T-helper 1 cell treated with Interleukin-12 subunit alpha and Interleukin-12 subunit beta and Interleukin-4 antibody, amounts not matched to agents 30 μg/mL and 1 μg/mL, for 36 hours (primary cell): Measurements from ENCODE around the gene BAHCC1.

Source experiments
- H3K27ac Mint-ChIP-seq: one replicate; pipeline ENCODE4 v1.8.0; 2021; ENCODE audit warnings: mild to moderate bottlenecking, mixed read lengths
- H3K27me3 Mint-ChIP-seq: one replicate; pipeline ENCODE4 v1.8.0; 2021; ENCODE audit warnings: low read depth, mixed read lengths
- H3K36me3 Mint-ChIP-seq: one replicate; pipeline ENCODE4 v1.8.0; 2021; ENCODE audit warnings: low read depth, mixed read lengths
- H3K4me1 Mint-ChIP-seq: one replicate; pipeline ENCODE4 v1.8.0; 2021; ENCODE audit warnings: low read depth, mixed read lengths
- H3K4me3 Mint-ChIP-seq: one replicate; pipeline ENCODE4 v1.8.0; 2021; ENCODE audit warnings: mild to moderate bottlenecking, moderate library complexity, mixed read lengths
- H3K9me3 Mint-ChIP-seq: one replicate; pipeline ENCODE4 v1.8.0; 2021; ENCODE audit warnings: mixed read lengths

Gene BAHCC1

GRCh38 chr17:81396722-81397313, 1.6 kb downstream of the BAHCC1 start:
- H3K27ac Mint-ChIP-seq, result peak overlapping the region; percentile 36
- no peaks in the 10 kb centered on the region for H3K9me3 Mint-ChIP-seq
- peaks cover 17% of the 10 kb centered on the region for H3K4me1 Mint-ChIP-seq
- peaks cover 61% of the 10 kb centered on the region for H3K27me3 Mint-ChIP-seq
- H3K4me3 Mint-ChIP-seq, result no peak overlapping the region
- H3K36me3 Mint-ChIP-seq, result peaks cover 3% of the 10 kb centered on the region

- peak overlapping the region; percentile 77 for H3K27ac Mint-ChIP-seq
- peaks cover 61% of the 10 kb centered on the region for H3K27me3 Mint-ChIP-seq
- peaks cover 3% of the 10 kb centered on the region for H3K36me3 Mint-ChIP-seq
- H3K9me3 Mint-ChIP-seq, result no peaks in the 10 kb centered on the region
- H3K4me3 Mint-ChIP-seq, result peak overlapping the region; percentile 51
- H3K4me1 Mint-ChIP-seq, result peaks cover 17% of the 10 kb centered on the region
Observed at GRCh38 chr17:81397314-81398175, 2.3 kb downstream of the BAHCC1 start.

- Mint-ChIP-seq H3K4me1 (peaks cover 17% of the 10 kb centered on the region), H3K4me3 (peak overlapping the region; percentile 84), H3K27ac (peak overlapping the region; percentile 77), H3K27me3 (peaks cover 65% of the 10 kb centered on the region), H3K36me3 (peaks cover 3% of the 10 kb centered on the region), H3K9me3 (no peaks in the 10 kb centered on the region)
Observed at GRCh38 chr17:81398176-81398831, 3.0 kb downstream of the BAHCC1 start.

GRCh38 chr17:81398832-81399411, 3.7 kb downstream of the BAHCC1 start:
- no peaks in the 10 kb centered on the region for H3K9me3 Mint-ChIP-seq
- H3K27ac Mint-ChIP-seq, result peak overlapping the region; percentile 93
- peaks cover 3% of the 10 kb centered on the region for H3K36me3 Mint-ChIP-seq
- H3K27me3 Mint-ChIP-seq, result peaks cover 68% of the 10 kb centered on the region
- peak overlapping the region; percentile 84 for H3K4me3 Mint-ChIP-seq
- peaks cover 17% of the 10 kb centered on the region for H3K4me1 Mint-ChIP-seq

- Mint-ChIP-seq H3K9me3 (no peaks in the 10 kb centered on the region), H3K4me3 (no peak overlapping the region), H3K4me1 (peaks cover 10% of the 10 kb centered on the region), H3K27me3 (peaks cover 68% of the 10 kb centered on the region), H3K36me3 (peaks cover 3% of the 10 kb centered on the region), H3K27ac (no peak overlapping the region)
Observed at GRCh38 chr17:81399481-81400153, 4.4 kb downstream of the BAHCC1 start.

GRCh38 chr17:81400154-81400977, 5.1 kb downstream of the BAHCC1 start:
- peaks cover 3% of the 10 kb centered on the region for H3K36me3 Mint-ChIP-seq
- H3K27ac Mint-ChIP-seq, result peak overlapping the region; percentile 59
- H3K27me3 Mint-ChIP-seq, result peaks cover 65% of the 10 kb centered on the region
- peaks cover 8% of the 10 kb centered on the region for H3K4me1 Mint-ChIP-seq
- H3K9me3 Mint-ChIP-seq, result no peaks in the 10 kb centered on the region
- peak overlapping the region; percentile 68 for H3K4me3 Mint-ChIP-seq

GRCh38 chr17:81400996-81401722, 5.9 kb downstream of the BAHCC1 start:
- peaks cover 66% of the 10 kb centered on the region for H3K27me3 Mint-ChIP-seq
- no peak overlapping the region for H3K4me3 Mint-ChIP-seq
- H3K9me3 Mint-ChIP-seq, result no peaks in the 10 kb centered on the region
- H3K4me1 Mint-ChIP-seq, result peaks cover 8% of the 10 kb centered on the region
- H3K36me3 Mint-ChIP-seq, result peaks cover 3% of the 10 kb centered on the region
- no peak overlapping the region for H3K27ac Mint-ChIP-seq

- Mint-ChIP-seq H3K4me1 (peaks cover 8% of the 10 kb centered on the region), H3K27me3 (peaks cover 66% of the 10 kb centered on the region), H3K27ac (peak overlapping the region; percentile 78), H3K36me3 (peaks cover 3% of the 10 kb centered on the region), H3K4me3 (no peak overlapping the region), H3K9me3 (no peaks in the 10 kb centered on the region)
Observed at GRCh38 chr17:81401723-81402529, 6.7 kb downstream of the BAHCC1 start.

GRCh38 chr17:81402530-81402941, 7.3 kb downstream of the BAHCC1 start:
- Mint-ChIP-seq H3K27ac (no peak overlapping the region), H3K4me1 (peaks cover 8% of the 10 kb centered on the region), H3K36me3 (peaks cover 3% of the 10 kb centered on the region), H3K27me3 (peaks cover 66% of the 10 kb centered on the region), H3K9me3 (no peaks in the 10 kb centered on the region), H3K4me3 (no peak overlapping the region)

- Mint-ChIP-seq H3K4me3 (no peak overlapping the region), H3K27me3 (peaks cover 62% of the 10 kb centered on the region), H3K9me3 (no peaks in the 10 kb centered on the region), H3K4me1 (peaks cover 4% of the 10 kb centered on the region), H3K27ac (no peak overlapping the region), H3K36me3 (peaks cover 3% of the 10 kb centered on the region)
Observed at GRCh38 chr17:81402981-81403467, 7.8 kb downstream of the BAHCC1 start.

- Mint-ChIP-seq H3K9me3 (no peaks in the 10 kb centered on the region), H3K36me3 (peaks cover under 1% of the 10 kb centered on the region), H3K4me3 (no peak overlapping the region), H3K4me1 (peaks cover 3% of the 10 kb centered on the region), H3K27me3 (peaks cover 56% of the 10 kb centered on the region), H3K27ac (no peak overlapping the region)
Observed at GRCh38 chr17:81403671-81404534, 8.6 kb downstream of the BAHCC1 start.
